ENCODE data around the gene TCF25.
"Not testable (repeated sequence)": the region's sequence is repeated elsewhere in the genome, so short reads cannot be mapped to it uniquely, and the experiment has no call there.

Gene TCF25

DNA sequence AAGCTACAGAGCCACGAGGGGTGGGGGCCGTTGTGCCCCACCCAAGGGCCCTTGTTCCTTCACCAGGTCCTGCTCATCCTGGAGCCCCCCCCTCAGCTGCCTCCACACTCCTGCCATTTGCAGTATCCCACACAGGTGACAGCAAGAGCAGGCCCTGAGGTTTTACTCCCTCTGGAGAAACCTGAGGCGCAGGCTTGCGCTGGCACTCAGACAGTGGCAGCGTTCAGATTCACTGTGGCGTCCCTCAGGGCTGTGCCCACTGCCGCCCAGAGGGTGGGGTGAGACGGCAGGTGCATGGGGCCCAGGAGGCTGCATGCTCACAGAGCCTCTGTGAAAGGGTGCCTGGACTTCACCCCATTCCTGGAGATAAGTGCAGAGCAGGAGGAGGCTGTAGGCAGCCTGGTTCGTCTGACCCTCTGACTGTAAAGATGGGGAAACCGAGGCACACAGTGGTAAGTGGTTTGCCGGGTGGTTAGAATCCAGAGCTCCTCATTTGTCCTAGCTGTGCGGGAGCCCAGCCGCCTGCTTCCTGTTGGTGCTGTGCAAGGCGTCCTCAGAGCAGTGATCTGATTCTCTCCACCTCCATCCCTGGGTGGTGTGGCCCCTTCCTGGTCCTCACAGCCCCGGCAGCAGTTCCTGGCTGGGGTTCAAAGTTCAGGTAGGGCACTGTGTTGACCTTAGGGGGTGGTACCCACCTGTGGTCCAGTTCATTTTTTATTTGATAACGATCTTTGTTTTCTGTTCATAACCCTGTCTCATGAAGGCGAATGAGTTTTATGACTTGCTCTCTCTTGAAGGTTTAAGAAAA, 43.6 kb upstream of the TCF25 start:
- Histone ChIP-seq H3K4me1 (ENCODE audit: insufficient read depth, low read length, poor library complexity, severe bottlenecking) (no peaks in the 10 kb centered on the region), H2AFZ (ENCODE audit: low read length) (no peak overlapping the region), H3K27me3 (ENCODE audit: insufficient read depth, low read length, poor library complexity, severe bottlenecking) (no peaks in the 10 kb centered on the region), H3K36me3 (ENCODE audit: insufficient read depth, low read length) (no peaks in the 10 kb centered on the region), H4K20me1 (ENCODE audit: insufficient read depth, low read length, poor library complexity, severe bottlenecking) (no peaks in the 10 kb centered on the region), H3K4me3 (ENCODE audit: low read length, poor library complexity, severe bottlenecking) (no peak overlapping the region), H3K4me2 (ENCODE audit: low read depth, low read length, poor library complexity, severe bottlenecking) (no peak overlapping the region), H3K9me2 (replicated peaks; ENCODE audit: low read depth, low read length) (no peaks in the 10 kb centered on the region), H3K9ac (ENCODE audit: low read depth, low read length, poor library complexity, severe bottlenecking) (no peak overlapping the region), H3K9me3 (ENCODE audit: insufficient read depth, low read depth, low read length) (no peaks in the 10 kb centered on the region), H3K79me2 (ENCODE audit: insufficient read depth, low read length) (no peaks in the 10 kb centered on the region), H3F3A (ENCODE audit: low read depth) (no peaks in the 10 kb centered on the region)
- TF ChIP-seq, protein P1, sequence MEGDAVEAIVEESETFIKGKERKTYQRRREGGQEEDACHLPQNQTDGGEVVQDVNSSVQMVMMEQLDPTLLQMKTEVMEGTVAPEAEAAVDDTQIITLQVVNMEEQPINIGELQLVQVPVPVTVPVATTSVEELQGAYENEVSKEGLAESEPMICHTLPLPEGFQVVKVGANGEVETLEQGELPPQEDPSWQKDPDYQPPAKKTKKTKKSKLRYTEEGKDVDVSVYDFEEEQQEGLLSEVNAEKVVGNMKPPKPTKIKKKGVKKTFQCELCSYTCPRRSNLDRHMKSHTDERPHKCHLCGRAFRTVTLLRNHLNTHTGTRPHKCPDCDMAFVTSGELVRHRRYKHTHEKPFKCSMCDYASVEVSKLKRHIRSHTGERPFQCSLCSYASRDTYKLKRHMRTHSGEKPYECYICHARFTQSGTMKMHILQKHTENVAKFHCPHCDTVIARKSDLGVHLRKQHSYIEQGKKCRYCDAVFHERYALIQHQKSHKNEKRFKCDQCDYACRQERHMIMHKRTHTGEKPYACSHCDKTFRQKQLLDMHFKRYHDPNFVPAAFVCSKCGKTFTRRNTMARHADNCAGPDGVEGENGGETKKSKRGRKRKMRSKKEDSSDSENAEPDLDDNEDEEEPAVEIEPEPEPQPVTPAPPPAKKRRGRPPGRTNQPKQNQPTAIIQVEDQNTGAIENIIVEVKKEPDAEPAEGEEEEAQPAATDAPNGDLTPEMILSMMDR (conservative IDR thresholded peaks at IDR 0.05; ENCODE audit: low read length), result no peak
- TF ChIP-seq EZH2phosphoT487 (IDR thresholded peaks at IDR 0.05; ENCODE audit: borderline replicate concordance), result no peak

DNA sequence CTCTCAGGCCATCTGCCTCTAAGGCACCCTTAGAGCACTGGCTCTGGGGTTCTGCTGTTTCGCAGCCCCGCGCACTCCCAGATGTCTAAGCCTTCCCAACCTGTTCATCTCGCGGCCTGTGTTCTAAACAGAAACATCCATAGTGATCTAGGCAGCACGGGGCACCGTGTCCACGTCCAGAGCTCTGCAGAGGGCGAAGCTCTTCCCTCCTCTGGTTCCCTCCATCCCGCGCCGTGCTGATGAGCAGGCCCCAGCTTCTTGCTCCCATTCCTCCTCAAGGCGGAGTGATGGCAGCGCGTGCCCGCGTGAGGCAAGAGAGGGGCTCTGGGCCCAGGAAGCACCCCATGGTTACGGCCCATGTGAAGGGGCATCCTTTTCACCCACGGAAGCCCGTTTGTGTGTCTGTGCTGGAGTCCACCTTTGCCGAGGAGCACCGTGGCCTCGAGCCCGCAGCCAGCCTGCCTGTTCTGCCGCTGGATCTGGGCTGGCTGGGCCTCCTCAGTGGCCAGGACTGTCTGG, 41.5 kb upstream of the TCF25 start:
- Histone ChIP-seq H4K20me1 (ENCODE audit: insufficient read depth, low read length, poor library complexity, severe bottlenecking) (no peaks in the 10 kb centered on the region), H2AFZ (ENCODE audit: low read length) (no peak overlapping the region), H3K4me3 (ENCODE audit: low read length, poor library complexity, severe bottlenecking) (no peak overlapping the region), H3K4me1 (ENCODE audit: insufficient read depth, low read length, poor library complexity, severe bottlenecking) (no peaks in the 10 kb centered on the region), H3K9me2 (replicated peaks; ENCODE audit: low read depth, low read length) (no peaks in the 10 kb centered on the region), H3F3A (ENCODE audit: low read depth) (no peaks in the 10 kb centered on the region), H3K36me3 (ENCODE audit: insufficient read depth, low read length) (no peaks in the 10 kb centered on the region), H3K4me2 (ENCODE audit: low read depth, low read length, poor library complexity, severe bottlenecking) (no peak overlapping the region), H3K9me3 (ENCODE audit: insufficient read depth, low read depth, low read length) (no peaks in the 10 kb centered on the region), H3K79me2 (ENCODE audit: insufficient read depth, low read length) (no peaks in the 10 kb centered on the region), H3K27me3 (ENCODE audit: insufficient read depth, low read length, poor library complexity, severe bottlenecking) (no peaks in the 10 kb centered on the region), H3K9ac (ENCODE audit: low read depth, low read length, poor library complexity, severe bottlenecking) (no peak overlapping the region)
- TF ChIP-seq EZH2phosphoT487 (IDR thresholded peaks at IDR 0.05; ENCODE audit: borderline replicate concordance), result no peak
- TF ChIP-seq, protein P1 (conservative IDR thresholded peaks at IDR 0.05; ENCODE audit: low read length), result no peak

DNA sequence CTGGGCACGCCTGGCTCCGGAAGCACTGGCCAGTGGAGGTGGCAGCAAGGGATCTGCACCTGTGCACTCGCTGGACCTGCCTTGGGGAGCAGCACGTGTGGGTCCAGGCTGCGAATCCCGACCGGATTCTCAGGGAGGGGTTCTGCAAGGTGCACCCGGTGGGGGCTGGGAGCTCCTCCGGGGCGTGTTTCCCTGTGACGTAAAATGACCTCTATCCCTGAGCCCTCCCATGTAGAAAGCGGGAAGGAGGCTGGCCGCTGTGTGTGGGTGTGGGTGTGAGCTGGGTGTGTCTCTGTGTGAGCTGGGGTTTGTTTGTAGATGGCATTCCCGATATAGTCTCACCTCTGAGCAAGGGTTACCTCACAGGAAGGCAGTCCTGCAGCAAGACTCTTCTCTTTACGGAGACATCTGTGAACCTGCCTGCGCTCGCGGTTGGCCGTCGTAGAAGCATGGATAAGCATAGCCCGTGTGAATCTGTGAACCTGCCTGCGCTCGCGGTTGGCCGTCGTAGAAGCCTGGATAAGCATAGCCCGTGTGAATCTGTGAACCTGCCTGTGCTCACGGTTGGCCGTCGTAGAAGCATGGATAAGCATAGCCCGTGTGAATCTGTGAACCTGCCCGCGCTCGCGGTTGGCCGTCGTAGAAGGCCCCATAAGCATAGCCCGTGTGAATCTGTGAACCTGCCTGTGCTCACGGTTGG, 39.6 kb upstream of the TCF25 start:
- not testable (repeated sequence) for H3K4me3 ChIP-seq (ENCODE audit: low read length, poor library complexity, severe bottlenecking); H3K9ac ChIP-seq (ENCODE audit: low read depth, low read length, poor library complexity, severe bottlenecking); H3K4me2 ChIP-seq (ENCODE audit: low read depth, low read length, poor library complexity, severe bottlenecking); H3K27me3 ChIP-seq (ENCODE audit: insufficient read depth, low read length, poor library complexity, severe bottlenecking); H3K9me3 ChIP-seq (ENCODE audit: insufficient read depth, low read depth, low read length); H3K79me2 ChIP-seq (ENCODE audit: insufficient read depth, low read length); H3K4me1 ChIP-seq (ENCODE audit: insufficient read depth, low read length, poor library complexity, severe bottlenecking); H3K9me2 ChIP-seq (replicated peaks; ENCODE audit: low read depth, low read length); H4K20me1 ChIP-seq (ENCODE audit: insufficient read depth, low read length, poor library complexity, severe bottlenecking); H3K36me3 ChIP-seq (ENCODE audit: insufficient read depth, low read length); H3F3A ChIP-seq (ENCODE audit: low read depth); H2AFZ ChIP-seq (ENCODE audit: low read length)

DNA sequence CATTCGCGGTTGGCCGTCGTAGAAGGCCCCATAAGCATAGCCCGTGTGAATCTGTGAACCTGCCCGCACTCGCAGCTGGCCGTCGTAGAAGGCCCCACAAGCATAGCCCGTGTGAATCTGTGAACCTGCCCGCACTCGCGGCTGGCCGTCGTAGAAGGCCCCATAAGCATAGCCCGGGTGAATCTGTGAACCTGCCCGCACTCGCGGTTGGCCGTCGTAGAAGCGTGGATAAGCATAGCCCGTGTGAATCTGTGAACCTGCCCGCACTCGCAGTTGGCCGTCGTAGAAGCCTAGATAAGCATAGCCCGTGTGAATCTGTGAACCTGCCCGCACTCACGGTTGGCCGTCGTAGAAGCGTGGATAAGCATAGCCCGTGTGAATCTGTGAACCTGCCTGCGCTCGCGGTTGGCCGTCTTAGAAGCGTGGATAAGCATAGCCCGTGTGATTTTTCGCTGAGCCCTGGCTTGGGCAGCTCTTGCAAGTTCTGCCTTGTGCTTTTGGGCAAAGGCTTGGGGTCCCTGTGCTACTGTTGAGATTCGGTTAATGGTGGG, 38.5 kb upstream of the TCF25 start:
- not testable (repeated sequence) for H3K36me3 ChIP-seq (ENCODE audit: insufficient read depth, low read length); H3K4me2 ChIP-seq (ENCODE audit: low read depth, low read length, poor library complexity, severe bottlenecking); H3K9me2 ChIP-seq (replicated peaks; ENCODE audit: low read depth, low read length); H2AFZ ChIP-seq (ENCODE audit: low read length); H3K27me3 ChIP-seq (ENCODE audit: insufficient read depth, low read length, poor library complexity, severe bottlenecking); H3K4me3 ChIP-seq (ENCODE audit: low read length, poor library complexity, severe bottlenecking); H3K79me2 ChIP-seq (ENCODE audit: insufficient read depth, low read length); H3K9ac ChIP-seq (ENCODE audit: low read depth, low read length, poor library complexity, severe bottlenecking); H3F3A ChIP-seq (ENCODE audit: low read depth); H3K4me1 ChIP-seq (ENCODE audit: insufficient read depth, low read length, poor library complexity, severe bottlenecking); H3K9me3 ChIP-seq (ENCODE audit: insufficient read depth, low read depth, low read length); H4K20me1 ChIP-seq (ENCODE audit: insufficient read depth, low read length, poor library complexity, severe bottlenecking)

DNA sequence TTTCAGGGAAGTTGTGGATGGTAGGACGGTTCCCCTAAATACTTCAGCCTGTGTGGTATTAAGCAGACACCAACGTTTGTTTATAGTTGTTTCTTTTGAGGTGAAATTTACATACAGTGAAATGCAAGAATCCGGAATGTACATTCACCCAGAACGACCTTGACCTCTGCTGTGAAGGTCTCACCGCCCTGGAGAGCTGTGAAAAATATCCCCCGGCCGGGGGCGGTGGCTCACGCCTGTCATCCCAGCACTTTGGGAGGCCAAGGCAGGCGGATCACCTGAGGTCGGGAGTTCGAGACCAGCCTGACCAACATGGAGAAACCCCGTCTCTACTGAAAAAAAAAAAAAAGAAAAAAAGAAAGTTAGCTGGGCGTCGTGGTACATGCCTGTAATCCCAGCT, 36.9 kb upstream of the TCF25 start:
- not testable (repeated sequence) for H3K4me1 ChIP-seq (ENCODE audit: insufficient read depth, low read length, poor library complexity, severe bottlenecking); H3K9me3 ChIP-seq (ENCODE audit: insufficient read depth, low read depth, low read length); H4K20me1 ChIP-seq (ENCODE audit: insufficient read depth, low read length, poor library complexity, severe bottlenecking); H3K9ac ChIP-seq (ENCODE audit: low read depth, low read length, poor library complexity, severe bottlenecking); H3K4me3 ChIP-seq (ENCODE audit: low read length, poor library complexity, severe bottlenecking); H3K27me3 ChIP-seq (ENCODE audit: insufficient read depth, low read length, poor library complexity, severe bottlenecking); H3F3A ChIP-seq (ENCODE audit: low read depth); H2AFZ ChIP-seq (ENCODE audit: low read length); H3K36me3 ChIP-seq (ENCODE audit: insufficient read depth, low read length); H3K9me2 ChIP-seq (replicated peaks; ENCODE audit: low read depth, low read length); H3K4me2 ChIP-seq (ENCODE audit: low read depth, low read length, poor library complexity, severe bottlenecking); H3K79me2 ChIP-seq (ENCODE audit: insufficient read depth, low read length)
